Middle frontal gyrus (tissue), 1 donor: Measurements from ENCODE around the gene LIMS1.

Experiments
- DNase-seq: peaks from one replicate; pipeline ENCODE4 v3.0.0-alpha.2; 2015; ENCODE audit warnings: low spot score; ENCODE audit errors: extremely low spot score

The LIMS1 gene

GRCh38 chr2:108613261-108614042, 79.2 kb downstream of the LIMS1 start:
- DNase-seq, result no peak

- no peak for DNase-seq
Measured at GRCh38 chr2:108614043-108614545, 79.8 kb downstream of the LIMS1 start.

- DNase-seq, result no peak
Measured at GRCh38 chr2:108614659-108615058, 80.4 kb downstream of the LIMS1 start.

- no peak for DNase-seq
Measured at GRCh38 chr2:108615480-108616090, 81.3 kb downstream of the LIMS1 start.

GRCh38 chr2:108616318-108616717, 82.0 kb downstream of the LIMS1 start:
- no peak for DNase-seq

GRCh38 chr2:108616751-108617161, 82.5 kb downstream of the LIMS1 start:
- DNase-seq, result no peak

- no peak for DNase-seq
Measured at GRCh38 chr2:108617617-108618016, 83.3 kb downstream of the LIMS1 start.

- no peak for DNase-seq
Measured at GRCh38 chr2:108619925-108620620, 85.8 kb downstream of the LIMS1 start.

GRCh38 chr2:108620656-108621055, 86.4 kb downstream of the LIMS1 start:
- DNase-seq, result no peak

- DNase-seq, result no peak
Measured at GRCh38 chr2:108621087-108621559, 86.9 kb downstream of the LIMS1 start.

- no peak for DNase-seq
Measured at GRCh38 chr2:108621687-108622681, 87.7 kb downstream of the LIMS1 start.

GRCh38 chr2:108623616-108624015, 89.3 kb downstream of the LIMS1 start:
- no peak for DNase-seq

GRCh38 chr2:108625186-108625827, 91.0 kb downstream of the LIMS1 start:
- no peak for DNase-seq

GRCh38 chr2:108625828-108626195, 91.5 kb downstream of the LIMS1 start:
- no peak for DNase-seq

- DNase-seq, result no peak
Measured at GRCh38 chr2:108626995-108627394, 92.7 kb downstream of the LIMS1 start.

- DNase-seq, result no peak
Measured at GRCh38 chr2:108627911-108628567, 93.8 kb downstream of the LIMS1 start.

GRCh38 chr2:108628936-108629335, 94.7 kb downstream of the LIMS1 start:
- DNase-seq, result no peak

- DNase-seq, result no peak
Measured at GRCh38 chr2:108629417-108629816, 95.1 kb downstream of the LIMS1 start.

- no peak for DNase-seq
Measured at GRCh38 chr2:108630567-108631405, 96.5 kb downstream of the LIMS1 start.
